Esophagus squamous epithelium (tissue), 4 donors: ENCODE data around the gene ITGB4.

Experiments used
- CTCF ChIP-seq, 6 experiments: fragments of 450-650 bp in 4 of 6; fragments of 200-600 bp in 2 of 6; sonication (generic) in 2 of 6; IDR thresholded peaks; one replicate each; pipeline ENCODE4 v1.5.1; 2016 to 2019; ENCODE audit warnings: antibody characterized with exemption in 6 of 6, mild to moderate bottlenecking in 4 of 6, moderate library complexity in 4 of 6
- POLR2A ChIP-seq, 4 donors: fragments of 450-650 bp; IDR thresholded peaks; one replicate each; pipeline ENCODE4 v1.6.1; 2017; ENCODE audit warnings: antibody characterized with exemption in 4 of 4, mild to moderate bottlenecking in 4 of 4, moderate library complexity in 3 of 4

DNA sequence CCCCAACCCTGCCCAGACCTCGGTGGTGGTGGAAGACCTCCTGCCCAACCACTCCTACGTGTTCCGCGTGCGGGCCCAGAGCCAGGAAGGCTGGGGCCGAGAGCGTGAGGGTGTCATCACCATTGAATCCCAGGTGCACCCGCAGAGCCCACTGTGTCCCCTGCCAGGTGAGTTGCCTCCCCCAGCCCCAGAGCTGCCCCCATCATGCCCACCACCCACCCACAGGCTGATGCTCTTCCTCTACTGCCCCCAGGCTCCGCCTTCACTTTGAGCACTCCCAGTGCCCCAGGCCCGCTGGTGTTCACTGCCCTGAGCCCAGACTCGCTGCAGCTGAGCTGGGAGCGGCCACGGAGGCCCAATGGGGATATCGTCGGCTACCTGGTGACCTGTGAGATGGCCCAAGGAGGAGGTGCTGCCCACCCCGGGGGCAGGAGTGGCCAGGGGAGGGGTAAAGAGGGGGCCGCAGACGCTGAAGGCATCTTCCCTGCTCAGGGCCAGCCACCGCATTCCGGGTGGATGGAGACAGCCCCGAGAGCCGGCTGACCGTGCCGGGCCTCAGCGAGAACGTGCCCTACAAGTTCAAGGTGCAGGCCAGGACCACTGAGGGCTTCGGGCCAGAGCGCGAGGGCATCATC is 35.3 kb downstream of the ITGB4 start:
- TF ChIP-seq CTCF (IDR thresholded peaks at IDR 0.05) = no peak
- no peak for TF ChIP-seq POLR2A (IDR thresholded peaks at IDR 0.05)
